NOMO-1 treated with DMSO at 0.1 percent for 48 hours (cell line): ENCODE results near the gene REG4.

Source experiments
- DNase-seq: peaks from one replicate; lab custom pipeline; 2025; ENCODE audit not compliant: unreplicated experiment; lab: John Stamatoyannopoulos, UW

REG4 gene

GRCh38 chr1:119781434-119782210 lies 29.6 kb downstream of the REG4 start:
- DNase-seq = no peak

GRCh38 chr1:119779869-119780356 lies 31.3 kb downstream of the REG4 start:
- no peak for DNase-seq

- no peak for DNase-seq
These were observed 32.2 kb downstream of the REG4 start for GRCh38 chr1:119778886-119779560.

GRCh38 chr1:119778359-119778758 lies 32.9 kb downstream of the REG4 start:
- DNase-seq = no peak

GRCh38 chr1:119774746-119775490 lies 36.3 kb downstream of the REG4 start:
- DNase-seq = no peak

- DNase-seq = no peak
These were observed 37.5 kb downstream of the REG4 start for GRCh38 chr1:119773711-119774241.

GRCh38 chr1:119772298-119772697 lies 39.0 kb downstream of the REG4 start:
- no peak for DNase-seq

- no peak for DNase-seq
These were observed 39.5 kb downstream of the REG4 start for GRCh38 chr1:119771770-119772169.

GRCh38 chr1:119771016-119771415 lies 40.2 kb downstream of the REG4 start:
- DNase-seq = no peak

GRCh38 chr1:119768778-119769177 lies 42.5 kb downstream of the REG4 start, which contains the start of gene HMGCS2:
Gene HMGCS2, minus strand, starts transcription at chr1:119768905. Its CDS starts 61 bp downstream, at chr1:119768844.
- DNase-seq = no peak

- DNase-seq = no peak
These were observed 43.8 kb downstream of the REG4 start for GRCh38 chr1:119767486-119767885.

GRCh38 chr1:119766374-119766794 lies 44.9 kb downstream of the REG4 start:
- DNase-seq = no peak

GRCh38 chr1:119764220-119764619 lies 47.0 kb downstream of the REG4 start:
- DNase-seq = no peak

- DNase-seq = no peak
These were observed 48.3 kb downstream of the REG4 start for GRCh38 chr1:119762953-119763352.

- DNase-seq = no peak
These were observed 48.9 kb downstream of the REG4 start for GRCh38 chr1:119762409-119762808.

- DNase-seq = no peak
These were observed 52.7 kb downstream of the REG4 start for GRCh38 chr1:119758584-119758983.

- DNase-seq = no peak
These were observed 58.7 kb downstream of the REG4 start for GRCh38 chr1:119752592-119752991.

GRCh38 chr1:119748040-119748439 lies 63.2 kb downstream of the REG4 start:
- DNase-seq = no peak

GRCh38 chr1:119747451-119747850 lies 63.8 kb downstream of the REG4 start:
- DNase-seq = no peak

GRCh38 chr1:119745034-119745433 lies 66.2 kb downstream of the REG4 start:
- DNase-seq = no peak

- no peak for DNase-seq
These were observed 66.7 kb downstream of the REG4 start for GRCh38 chr1:119744598-119744942.
